Midbrain (tissue), 1 donor: ENCODE results near the gene MAP2K3.
A peak's percentile ranks its signal among the peaks of the same experiment; 100 is the strongest.

Source experiments
- DNase-seq: peaks from one replicate; lab custom pipeline; 2025; lab: John Stamatoyannopoulos, UW

MAP2K3 gene

GRCh38 chr17:21284319-21285163, at the start of gene MAP2K3:
Gene MAP2K3, plus strand, starts transcription at chr17:21284711. Its CDS starts 210 bp downstream, at chr17:21284921.
- peak; percentile 99 for DNase-seq

DNA sequence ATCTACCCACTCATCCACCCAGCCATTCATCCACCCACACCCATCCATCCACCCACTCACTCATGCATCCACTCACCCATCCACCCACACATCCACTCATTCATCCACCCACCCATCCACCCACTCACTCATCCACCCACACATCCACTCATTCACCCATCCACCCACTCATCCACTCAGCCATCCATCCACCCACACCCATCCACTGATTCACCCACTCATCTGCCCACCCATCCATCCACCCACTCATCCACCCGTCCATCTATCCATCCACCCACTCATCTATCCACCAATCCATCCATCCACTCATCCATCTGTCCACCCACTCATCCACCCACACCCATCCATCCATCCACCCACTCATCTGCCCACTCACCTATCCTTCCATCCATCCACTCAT, 48.6 kb upstream of the MAP2K3 start:
- DNase-seq, result no peak

GRCh38 chr17:21239680-21240368, 44.7 kb upstream of the MAP2K3 start:
- DNase-seq, result no peak

- DNase-seq, result no peak
Observed at GRCh38 chr17:21240369-21241055, 44.0 kb upstream of the MAP2K3 start.

GRCh38 chr17:21241564-21241963, 42.9 kb upstream of the MAP2K3 start:
- no peak for DNase-seq

DNA sequence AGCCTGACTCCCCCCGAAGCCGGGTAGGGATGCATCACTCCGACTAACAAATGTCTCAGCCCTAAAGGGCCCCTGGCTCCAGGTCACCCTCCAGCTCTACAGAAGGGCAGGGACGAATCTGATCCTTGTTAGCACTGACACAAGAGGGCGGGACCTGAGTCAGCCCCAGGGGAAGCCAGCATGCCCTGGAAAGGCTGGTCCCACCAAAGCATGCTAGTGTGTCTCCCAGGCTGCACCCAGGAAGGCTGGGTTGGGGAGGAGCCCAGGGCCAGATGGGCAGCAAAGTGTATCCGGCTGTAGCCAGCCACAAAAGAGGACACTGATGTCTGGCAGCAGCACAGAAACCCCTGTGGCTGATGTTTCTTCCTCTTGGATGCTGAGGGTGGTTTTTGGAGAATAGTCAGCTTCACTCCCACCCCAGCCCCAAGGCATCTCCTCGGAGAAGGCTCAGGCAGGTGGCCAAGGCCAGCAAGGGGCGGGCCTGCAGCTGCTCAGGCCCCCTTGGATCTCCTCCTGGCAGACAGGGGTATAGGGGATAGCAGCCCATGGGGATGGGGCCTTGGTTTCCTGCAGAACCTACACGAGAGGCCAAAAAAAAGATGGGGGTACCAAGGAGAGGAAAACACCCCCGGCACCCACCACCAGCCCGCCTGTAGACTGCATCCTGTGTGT, 42.3 kb upstream of the MAP2K3 start:
- DNase-seq, result no peak

DNA sequence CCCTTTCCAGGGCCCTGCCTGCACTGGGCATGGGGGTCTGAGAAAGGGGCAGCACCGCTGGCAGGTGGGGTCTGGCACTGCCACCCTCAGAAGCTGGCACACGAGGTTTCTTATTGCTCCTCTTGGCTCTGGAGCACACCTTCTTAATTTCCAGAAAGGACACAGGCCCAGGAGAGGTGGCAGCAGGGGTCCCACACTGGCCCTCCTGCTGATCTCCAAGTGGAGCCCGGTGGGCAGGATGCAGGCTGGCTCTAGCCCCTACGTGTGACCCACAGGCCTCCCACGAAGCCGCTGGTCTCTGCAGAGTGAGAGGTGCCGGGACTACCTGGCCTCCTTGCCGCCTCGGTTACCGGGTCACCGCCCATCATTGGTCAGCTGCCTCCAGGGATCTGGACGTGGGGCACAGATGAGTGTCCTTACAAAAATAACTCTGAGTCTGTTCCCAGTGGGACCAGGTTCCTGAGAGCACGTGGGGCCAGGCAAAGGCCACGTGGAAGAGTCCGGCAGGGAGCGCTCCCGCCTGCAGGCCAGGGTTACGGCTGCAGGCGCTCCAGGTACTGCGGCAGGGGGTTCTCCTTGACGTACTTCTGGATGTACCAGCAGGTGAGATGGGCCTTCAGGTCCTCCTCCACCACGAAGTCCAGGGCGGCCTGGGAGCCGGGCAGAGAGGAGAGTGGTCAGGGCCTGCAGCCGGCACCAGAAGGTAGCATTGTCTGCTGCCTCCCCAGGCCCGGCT, 41.6 kb upstream of the MAP2K3 start:
- no peak for DNase-seq

DNA sequence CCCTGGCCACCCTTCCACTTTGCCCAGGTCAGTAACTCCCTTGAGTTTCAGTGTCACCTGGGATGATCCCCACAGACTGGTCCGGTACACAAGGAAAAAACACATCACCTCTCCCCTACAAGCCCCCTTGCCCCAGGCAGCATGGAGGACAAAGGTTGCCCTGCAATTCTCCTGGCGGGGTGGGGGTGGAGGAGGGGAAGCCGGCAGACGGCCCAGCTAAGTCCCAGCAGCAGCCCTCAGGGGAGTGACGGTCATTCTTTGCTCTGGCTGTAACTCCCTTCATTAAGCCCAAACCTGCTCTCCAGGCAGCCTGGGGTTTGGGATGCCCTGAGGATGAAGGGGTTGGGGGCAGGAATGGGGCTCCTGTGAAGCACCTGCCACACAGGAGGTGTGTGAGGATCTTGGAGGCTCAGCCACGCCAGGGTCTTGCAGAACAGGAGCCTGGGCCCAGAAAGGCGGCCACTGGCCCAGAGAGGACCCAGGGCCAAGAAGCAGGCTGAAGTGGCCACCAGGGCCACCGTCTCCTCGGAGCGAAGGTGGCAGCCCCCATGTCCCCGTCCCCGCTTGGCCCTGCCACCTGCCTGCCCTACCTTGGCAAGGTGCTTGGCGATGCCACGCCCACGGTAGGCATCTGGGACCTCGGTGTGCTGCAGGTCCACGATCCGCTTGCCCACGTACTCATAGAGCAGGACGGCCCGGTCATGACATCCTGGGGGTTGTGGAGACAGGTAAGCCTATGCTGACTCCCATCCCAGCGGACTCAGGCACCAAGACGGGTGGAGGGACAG, 40.8 kb upstream of the MAP2K3 start:
- no peak for DNase-seq

- no peak for DNase-seq
Observed at GRCh38 chr17:21245639-21246084, 38.8 kb upstream of the MAP2K3 start.

- DNase-seq, result no peak
Observed at GRCh38 chr17:21246698-21247097, 37.8 kb upstream of the MAP2K3 start.

- no peak for DNase-seq
Observed at GRCh38 chr17:21247552-21248258, 36.8 kb upstream of the MAP2K3 start.

DNA sequence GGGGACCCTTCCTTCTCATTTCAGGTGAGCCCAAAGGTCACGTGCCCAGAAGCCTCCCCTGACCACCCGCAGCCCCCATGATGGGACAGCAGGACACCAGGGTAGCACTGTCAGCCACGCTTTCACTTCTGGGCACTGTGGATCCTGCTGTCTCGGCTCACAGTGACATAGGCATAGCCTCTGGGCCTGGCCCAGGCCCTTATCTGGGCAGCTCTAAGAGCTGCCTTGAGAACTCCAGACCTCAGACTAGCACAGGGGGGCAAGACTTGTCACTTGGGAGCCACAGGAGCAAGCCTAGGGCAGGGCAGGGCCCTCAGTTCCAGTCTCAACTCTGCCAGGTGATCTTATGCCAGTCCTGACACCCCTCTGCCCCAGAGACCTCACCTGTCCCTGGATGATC, 36.0 kb upstream of the MAP2K3 start:
- no peak for DNase-seq

DNA sequence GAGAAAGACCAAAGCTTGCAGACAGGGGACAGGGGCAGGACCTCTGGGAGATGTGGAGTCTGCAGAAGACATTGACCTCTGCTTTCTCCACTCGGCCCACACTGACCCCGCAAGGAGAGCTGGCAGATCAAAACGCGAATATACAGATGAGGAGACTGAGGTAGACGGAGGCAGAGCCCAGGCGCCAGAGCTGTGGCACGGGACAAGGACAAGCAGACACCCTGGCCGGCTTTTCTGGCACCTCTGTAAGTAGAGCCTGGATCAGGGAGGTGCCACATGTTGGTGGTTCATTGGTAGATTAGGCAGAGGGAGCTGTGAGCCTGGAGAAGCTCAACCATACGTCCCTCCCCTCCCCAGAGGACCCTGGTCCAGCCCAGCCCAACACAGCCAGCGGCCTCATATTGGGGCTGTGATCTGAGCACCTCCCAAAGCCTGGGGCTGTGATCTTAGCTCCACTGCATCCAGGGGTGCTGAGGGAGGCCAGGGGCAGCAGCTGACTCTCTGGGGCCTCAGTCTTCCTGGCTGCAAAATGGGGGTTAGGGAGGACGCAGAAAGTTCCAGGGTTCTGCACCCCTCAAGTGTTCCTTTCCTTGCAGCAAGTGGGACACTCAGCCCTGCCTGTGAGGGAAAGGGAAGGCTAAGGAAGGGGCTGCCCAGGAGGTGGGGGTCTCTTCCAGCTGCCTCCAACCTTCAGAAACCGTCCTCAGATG, 35.3 kb upstream of the MAP2K3 start:
- no peak for DNase-seq

- DNase-seq, result no peak
Observed at GRCh38 chr17:21249920-21250703, 34.4 kb upstream of the MAP2K3 start.

GRCh38 chr17:21250854-21251253, 33.7 kb upstream of the MAP2K3 start:
- DNase-seq, result no peak

DNA sequence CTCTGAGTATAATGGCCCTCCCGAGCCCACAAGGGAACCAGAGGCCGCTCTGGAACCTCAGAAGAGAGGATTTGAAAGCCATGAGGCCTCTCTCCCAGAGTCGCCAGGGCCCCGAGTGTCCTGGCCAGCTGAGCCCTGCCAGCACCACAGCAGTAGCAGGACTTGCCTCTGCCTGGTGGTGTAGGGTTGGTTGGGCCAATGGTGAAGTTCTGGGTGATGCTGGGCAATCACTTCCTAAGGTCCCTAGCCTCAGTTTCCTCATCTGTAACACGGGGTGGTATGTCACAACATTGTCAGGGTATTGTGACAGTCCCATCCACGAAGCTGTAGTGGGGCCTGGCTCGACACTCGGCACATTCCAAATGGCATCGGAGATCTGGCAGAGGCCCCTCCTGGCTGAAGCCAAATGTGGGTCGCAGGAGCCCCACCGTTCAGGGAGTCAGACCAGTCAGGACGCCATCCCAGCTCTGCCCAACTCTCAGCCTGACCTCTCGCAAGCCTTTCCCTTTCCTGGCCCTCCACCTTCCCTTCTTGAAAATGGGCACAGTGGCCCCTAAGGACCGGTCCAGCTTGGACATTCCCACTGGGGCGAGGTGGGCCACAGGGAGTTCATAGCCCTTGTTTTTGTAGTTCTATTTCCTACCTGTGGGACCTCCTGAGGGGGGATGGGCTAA, 33.0 kb upstream of the MAP2K3 start:
- DNase-seq, result no peak

GRCh38 chr17:21252289-21252795, 32.2 kb upstream of the MAP2K3 start:
- DNase-seq, result no peak
